ENCODE data around the gene ARHGAP22. TPM values are rescaled to one million over a fixed set of nuclear protein-coding genes. Genes with fewer than 3 reads are reported as not detected.
A peak's percentile ranks its signal among the peaks of the same experiment; 100 is the strongest.

ARHGAP22 gene
- total RNA-seq, 1 donor from 2014 or later, result 1.1 TPM

DNA sequence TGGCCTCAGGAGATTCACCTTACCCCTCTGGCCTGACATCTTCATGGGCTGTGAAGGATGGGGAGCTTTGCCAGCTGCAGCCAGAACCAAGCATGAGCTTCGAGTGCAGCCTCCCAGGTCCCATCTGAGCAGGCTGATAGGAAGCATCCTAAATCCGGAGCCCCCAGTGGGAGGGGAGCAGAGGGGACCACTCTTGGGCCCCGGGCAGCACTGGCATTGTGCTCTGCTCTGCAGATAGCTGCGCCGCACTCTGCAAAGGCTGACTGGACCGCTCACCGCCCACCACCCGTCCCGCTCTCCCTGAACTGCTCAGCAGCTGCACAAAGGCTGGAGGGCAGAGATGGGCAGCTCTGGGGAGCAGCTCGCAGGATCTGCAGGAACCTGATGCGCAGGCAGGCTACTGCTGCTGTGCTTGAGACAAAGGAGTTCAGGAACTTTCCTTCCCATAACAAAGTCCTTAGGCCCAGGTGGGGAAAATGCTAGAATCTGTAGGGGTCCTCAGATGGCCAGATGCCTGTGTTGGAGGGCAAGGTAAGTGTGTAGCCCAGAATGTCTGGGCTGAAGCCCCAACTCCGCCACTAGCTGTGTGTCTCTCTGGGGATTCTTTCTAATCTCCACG is 51.8 kb downstream of the ARHGAP22 start:
- DNase-seq, result no peak

DNA sequence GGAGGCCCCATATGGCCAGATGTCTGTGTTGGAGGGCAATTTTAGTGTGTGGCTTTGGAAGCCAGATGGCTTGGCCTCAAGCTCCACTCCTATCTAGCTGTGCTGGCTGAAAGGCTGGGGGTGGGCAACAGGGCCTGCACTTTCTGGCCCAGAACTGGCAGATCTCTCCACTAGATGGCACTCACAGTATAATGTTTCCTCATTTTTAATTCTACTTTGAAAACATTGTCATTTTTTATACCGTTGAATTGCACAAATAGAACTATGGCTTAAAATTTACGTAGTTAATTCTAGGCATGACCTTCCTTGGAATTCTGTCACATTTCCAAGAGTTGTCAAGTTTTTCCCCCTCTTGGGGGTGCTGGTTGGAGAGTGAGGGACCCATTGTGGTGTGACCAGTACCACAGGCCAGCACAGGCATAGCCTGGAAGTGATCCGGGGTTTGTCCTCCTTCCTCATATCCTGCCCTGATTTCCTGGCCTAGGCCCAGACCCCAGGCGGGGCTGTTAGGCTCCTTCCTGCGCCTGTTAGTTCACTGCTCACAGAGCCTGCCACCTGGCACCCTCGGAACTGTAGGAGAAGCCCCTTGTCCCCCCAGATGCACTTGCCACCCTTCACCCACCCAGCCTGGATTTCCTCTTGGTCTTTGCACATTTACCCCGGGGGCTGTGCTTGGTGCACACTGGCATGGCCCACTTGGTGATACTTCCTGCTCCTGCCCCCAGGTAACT is 52.8 kb downstream of the ARHGAP22 start:
- peak; percentile 25 for DNase-seq

DNA sequence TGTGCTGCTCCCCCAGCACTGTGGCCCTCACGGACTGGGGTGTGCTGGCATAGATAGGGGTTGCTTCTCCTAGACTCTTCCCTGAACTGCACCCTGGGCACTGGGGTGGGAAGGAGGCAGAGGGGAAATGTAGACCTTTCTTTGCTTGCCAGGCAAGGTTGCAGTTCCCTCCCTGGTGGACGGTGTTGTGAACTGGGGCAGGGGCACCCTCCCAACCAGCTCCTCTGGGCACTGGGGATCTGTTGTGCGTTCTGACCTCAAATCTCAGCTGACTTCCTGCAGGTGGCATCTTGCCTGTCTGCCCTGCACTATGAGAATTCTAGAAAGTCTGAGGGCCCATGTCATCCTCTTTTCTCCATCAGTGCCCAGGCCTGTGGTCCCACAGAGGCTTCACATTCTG is 53.9 kb downstream of the ARHGAP22 start:
- DNase-seq, result no peak

DNA sequence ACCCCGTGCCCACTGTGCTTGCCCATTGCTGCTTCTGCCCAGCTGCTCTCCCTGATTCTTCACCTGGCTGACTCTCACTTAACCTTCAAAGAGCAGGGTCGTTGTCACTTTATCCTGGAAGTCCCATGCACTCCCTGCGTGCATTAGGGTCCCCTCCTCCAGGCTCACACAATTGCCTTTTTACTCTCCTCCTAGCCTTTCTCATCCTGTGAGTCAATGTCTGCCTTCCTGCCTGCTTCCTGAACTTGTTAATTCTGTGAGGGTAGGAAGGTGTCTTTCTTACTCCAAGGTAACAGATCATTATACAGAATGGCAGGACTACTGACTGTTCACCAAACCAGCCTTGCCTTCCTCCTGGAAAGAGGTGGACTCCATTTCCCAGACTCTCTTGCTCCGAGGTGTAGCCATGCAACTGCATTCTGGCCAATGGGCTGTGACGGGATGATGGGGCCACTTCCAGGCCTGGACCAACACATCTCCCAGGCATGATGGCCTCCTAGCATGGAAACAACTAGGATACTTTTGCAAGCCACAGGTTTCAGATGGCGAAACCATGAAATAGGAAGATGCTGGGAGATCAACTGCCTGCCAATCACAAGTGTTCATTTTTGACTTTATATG is 54.7 kb downstream of the ARHGAP22 start:
- DNase-seq, result no peak

DNA sequence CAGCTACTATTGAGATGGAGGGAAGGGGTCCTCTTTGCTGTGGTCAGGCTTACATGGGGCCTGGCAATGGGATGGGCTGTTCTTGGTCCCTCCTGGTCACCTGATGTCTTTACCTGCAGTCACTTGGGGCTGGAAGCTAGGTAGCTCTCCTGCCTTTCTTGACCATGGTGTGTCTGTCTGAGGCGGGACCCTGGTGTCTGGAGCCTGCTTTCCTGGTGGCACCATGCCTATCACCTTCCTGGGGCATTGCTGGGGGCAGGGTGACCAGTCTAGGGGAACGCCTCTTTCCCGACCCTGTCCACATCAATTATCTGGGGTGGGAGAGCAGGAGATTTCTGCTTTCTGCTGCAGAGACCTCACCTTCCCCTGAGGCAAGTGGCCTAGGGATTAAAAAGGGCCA is 55.6 kb downstream of the ARHGAP22 start:
- no peak for DNase-seq

DNA sequence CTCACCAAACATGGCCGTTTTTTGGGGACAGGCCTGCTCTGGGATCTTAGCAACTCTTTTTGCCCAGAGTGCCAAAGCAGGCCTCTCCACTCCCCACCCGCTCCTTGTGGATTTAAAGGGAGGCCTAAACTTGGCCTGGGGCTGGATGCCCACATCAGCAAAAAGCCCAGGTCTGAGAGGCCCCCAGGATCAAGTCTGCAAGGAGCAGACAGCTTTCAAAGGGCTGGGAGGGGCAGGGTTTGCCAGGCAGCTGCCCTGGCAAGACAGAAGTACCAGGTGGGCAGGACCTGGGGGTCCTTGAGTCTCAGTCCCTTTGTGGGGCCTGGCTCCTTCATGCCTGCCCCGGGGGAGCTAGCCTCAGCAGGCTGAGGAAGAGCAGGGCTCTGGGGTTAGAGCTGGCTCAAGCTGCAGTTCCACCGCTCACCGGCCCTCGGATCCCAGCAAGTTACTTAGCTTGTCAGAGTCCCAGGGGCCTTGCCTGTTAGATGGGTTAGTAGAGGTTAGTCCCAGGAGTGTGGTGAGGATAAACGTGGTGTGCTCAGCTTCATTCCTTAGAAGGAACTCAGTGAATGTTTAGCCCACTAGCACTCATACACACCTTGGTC is 56.2 kb downstream of the ARHGAP22 start:
- DNase-seq, result no peak

DNA sequence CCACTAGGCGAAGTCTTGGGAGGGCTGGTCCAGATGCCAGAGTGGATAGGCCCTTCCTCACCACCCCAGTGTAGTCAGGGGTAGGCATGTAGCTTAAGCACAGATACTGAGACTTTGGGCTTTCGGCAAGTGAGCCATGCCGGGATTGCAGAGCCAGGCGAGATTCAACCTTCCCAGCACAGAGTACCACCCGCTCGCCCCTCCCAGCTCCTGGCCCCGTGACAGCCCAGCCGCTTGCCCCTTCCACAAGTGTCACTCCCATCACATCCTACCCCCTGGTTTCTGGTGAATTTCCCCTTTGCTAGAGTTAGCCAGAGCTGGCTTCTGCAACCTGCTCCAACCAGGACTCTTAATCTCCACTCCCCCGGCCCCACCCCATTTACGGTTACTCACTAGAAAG is 56.9 kb downstream of the ARHGAP22 start:
- DNase-seq, result no peak

DNA sequence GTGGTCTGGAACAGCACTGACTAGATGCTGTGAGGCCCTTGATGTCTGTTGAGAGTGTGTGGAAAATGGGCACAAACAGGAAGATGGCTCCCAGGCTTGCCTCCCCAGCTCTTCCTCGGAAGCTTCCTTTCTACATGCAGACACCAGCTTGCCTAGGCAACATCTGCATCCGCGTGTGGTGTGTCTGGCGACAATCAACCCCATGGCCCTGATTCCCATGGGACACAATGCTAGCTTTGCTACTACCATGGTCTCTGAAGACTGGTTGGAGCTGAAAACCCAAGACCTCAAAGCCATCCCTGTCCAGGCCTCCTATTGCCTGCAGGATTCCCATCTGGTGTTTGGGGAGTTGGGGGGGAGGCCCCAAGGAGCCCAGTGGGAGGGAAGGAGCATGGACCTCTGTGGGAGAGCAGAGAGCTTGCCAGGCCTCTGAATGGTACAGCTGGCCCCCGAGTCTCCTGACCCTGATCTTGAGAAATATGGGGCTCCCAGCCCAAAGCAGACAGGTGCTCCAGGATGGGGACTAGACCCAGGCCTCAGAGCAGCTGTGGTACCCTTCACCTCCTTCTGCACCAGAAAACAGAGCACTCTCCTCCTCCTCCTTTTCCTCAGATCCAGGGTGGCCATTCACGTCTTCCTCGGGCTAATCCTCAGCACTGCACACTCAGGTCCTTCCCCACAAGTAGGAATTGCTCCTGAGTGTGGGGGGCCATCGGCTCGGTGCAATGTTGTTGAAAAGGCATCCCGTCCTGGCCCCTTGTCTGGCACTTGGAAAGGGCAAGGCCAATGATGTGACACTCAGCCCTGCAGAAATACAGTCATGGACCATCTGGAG is 57.6 kb downstream of the ARHGAP22 start:
- no peak for DNase-seq

DNA sequence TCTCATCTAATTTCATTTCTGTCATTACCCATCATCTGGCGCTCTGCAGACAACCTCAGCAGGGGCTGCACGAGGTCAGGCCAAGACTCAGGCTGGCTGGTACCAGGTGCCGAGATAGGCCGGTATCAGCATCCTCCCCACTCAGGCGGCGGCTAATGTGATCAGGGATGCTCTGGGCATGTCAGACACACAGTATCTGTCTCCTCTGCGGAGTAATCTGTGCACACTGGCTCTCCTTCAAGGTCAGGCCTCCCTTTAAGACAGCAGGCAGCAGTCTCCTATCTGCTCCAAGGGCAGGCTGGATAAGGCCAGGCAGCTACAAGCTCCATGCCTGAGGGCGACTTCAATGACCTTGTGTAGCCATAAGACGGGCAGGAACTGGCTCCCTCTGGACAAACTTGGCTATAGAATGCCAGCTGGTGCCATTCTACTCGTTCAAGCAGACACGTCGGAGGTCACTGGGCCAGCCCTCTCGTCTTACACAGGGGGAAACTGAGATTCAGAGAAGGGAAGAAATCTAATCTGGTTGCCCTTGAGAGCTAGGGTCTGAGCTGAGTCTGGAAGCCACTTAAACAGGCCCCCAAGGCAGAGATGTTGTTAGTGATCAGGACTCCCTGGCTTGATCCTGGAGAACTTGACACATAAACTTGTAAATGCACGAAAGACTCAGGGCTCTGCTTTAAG is 59.3 kb downstream of the ARHGAP22 start:
- no peak for DNase-seq

DNA sequence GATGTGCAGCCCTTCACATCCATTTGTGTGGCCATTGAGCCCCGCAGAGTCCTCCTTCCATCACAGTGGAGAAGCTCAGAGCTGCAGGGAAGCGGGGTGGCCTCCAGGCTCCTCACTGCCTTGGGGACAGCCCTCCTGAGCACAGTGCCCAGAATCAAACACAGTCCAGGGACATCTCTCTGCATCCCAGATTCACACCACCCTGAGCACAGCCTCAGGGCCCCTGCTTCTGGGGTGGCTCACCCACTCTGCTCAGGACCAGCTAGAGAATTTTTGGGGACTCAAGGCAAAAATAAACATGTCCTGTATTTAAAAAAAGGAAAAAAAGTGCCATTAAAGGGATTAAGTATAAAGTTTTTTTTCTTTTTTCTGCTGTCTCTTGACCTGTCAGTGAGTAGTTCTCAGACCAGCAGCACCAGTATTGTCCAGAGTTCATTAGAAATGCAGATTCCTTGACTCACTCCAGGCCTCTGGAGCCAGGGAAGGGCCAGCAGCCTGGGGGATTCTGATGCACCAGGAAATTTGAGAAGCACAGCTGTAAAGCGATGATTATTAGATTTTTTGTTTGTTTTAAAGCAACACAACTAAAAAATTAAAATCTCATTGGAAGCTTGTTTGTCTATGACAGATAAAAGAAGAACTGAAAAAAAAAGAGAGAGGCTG is 61.6 kb downstream of the ARHGAP22 start:
- DNase-seq, result no peak

DNA sequence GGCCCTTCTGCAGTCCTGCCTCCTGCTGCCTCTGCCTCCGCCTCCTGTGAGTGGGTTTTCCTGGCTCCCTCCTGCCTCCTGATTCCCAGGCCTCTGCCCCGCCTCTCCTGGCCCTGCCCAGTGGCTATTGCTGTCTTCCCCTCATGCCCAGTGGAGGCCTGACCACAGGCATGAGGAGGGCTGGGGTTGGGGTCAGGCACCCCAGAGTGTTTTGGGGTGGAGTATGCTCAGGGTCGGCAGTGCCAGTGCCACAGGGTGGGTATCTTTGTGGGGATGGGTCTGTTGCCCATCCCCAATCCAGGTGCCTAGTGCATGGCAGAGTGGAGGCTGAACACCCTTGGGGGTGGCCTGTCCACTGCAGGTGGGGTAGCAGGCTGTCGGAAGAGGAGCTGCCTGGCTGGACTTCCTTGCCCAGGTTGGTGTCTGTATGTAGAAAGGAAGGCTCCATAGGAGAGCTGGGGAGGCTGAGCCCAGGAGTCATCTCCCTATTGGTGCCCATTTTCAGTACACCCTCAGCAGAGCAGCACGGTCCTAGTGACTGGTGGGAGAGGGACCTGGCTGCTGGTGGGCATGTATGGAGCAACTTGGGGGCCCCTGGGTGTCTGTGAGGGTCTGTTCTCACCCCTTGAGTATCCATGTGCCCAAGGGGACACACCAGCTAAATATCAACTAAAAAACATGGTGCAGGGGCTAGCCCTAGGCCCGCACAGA is 62.2 kb downstream of the ARHGAP22 start:
- DNase-seq, result no peak

DNA sequence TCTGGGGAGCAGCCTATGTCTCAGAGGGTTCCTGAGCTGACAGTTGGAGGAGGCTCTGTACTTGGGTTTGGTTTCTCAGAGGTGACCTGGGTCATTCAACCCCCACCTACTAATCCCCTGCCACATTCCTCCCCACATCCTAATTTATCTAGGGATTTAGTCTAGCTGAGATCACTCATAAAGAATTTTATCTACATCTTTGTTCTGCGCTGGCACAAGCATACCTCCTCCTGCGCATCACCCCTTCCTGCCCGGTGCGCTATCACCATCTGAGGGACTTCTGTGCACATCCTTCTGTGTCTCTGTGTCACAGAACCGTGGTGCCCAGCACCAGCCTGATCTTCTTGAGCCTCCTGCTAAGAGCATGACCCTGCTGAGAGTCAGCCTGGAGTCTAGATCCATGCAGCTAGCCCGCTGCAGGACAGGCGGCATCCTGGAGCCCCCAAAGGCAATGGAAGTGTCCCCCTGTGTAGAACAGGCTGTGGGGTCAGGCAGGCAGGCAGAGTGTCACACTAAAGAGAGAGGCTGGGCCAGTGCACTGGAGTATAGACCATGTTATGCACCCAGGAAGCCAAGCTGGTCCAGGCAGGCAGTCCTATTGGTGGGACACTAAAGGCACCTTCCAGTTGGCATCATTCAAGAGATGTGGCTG is 63.6 kb downstream of the ARHGAP22 start:
- DNase-seq, result no peak

DNA sequence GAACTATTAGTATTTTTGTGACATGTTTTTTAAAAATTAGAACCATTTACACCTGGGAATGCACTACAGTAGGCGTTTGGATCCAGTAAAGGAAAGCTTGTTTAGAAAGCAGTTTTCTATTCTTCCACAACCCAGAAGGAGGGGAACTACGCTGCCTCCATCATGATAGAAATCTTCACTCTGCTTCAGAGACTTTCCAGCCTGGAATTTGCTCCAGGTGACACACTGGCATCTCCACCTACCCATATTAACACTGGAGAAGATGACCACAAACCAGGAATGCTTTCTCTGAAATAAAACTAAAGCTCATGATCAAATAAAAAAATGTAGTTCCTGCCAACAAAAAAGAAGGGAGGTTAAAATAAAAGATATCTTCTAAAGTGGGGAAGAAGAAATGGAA is 66.3 kb downstream of the ARHGAP22 start:
- DNase-seq, result no peak

DNA sequence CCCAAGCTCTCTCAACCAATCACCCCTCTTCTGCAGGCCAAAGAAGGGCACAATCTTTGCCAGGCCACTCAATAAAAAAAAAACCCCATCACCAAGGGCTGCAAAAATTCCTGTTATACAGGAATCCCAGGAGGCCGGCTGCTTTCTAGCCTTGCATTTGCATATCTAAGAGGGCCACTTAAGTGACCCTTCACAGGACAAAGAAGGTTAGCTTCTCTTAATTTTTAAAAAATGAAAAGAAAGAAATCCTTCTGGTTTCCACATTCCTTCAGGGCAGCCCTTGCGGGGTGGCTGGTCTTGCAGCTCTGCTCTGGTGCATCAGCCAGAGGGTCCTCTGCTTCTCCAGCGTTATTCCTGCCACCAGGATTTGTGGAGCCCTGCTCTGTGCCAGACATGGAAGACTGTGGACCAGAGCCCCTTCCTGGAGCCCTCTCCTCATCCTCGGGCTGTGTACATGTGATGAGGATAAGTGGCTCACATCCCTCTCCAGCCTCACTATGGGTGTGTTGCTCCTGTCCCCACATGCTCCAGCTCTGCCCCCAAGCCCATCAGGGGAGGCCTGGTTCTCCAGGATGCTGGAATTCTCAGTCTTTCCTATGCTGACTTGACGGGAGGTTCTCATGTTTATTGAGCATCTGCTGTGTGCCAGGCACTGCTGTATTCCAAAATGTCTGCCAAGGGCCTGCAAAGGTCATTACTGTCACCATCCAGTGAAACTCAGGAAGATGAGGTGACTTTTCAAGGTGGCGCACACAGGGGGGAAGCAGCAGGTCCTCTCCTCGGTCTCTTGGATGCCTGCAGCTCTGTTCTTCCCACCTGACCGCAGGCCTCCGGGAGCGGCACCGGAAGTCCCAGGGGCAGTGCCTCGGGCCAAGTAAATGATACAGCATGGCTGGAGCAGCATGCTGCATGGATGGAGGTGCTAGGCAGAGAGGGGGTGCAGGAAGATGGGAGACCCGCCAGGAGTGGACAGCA is 67.7 kb downstream of the ARHGAP22 start:
- no peak for DNase-seq

DNA sequence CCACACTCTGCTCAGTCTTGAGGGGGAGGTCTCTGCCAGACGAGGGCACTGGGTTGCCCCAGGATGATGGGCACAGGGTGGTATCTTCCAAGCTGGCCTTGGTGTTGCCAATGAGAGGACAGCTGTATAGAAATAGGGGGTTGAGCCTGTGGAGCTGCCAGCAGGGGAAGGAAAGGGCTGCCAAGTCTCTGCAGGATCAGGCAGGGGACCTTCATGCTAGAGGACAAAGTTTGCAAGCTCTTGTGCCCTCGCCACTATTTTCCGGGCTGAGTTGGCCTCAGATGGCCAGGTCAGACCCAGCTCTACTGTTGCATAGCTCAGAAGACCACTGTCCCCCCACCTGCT is 68.7 kb downstream of the ARHGAP22 start:
- DNase-seq, result no peak

DNA sequence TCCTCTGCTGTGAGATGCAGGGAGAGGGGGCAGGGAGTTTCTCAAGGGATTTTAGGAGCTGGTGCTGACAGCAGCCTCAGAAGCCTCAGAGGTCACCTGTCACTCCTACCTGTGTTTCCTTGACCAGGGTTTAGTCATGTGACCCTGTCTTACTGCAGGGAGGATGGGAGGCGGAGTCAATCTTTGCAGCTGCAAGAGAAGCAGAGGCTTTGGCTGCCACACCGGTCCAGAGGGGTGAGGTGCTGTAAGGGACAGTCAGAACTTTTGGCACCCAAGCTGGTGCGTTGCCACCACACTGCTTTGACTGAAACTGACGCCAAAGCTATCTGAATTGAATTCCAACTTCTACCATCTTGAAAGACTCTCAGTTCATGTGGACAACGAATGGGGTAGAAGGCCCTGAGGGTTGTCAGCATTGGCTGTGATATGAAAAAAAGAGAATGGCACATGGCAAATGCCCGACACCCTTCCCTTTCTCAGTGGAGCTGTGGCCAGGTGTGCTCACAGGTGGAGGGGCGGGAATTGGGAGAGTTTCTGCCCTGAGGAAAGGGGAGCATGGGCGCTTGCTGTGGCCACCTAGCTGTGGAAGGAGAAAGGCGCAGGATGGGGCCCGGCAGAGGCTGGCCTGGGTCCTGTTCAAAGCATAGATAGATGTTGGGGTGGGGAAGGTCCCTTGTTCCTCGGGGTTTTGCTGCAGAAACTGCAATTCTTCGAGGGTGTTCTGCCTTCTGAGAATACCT is 69.3 kb downstream of the ARHGAP22 start:
- no peak for DNase-seq

DNA sequence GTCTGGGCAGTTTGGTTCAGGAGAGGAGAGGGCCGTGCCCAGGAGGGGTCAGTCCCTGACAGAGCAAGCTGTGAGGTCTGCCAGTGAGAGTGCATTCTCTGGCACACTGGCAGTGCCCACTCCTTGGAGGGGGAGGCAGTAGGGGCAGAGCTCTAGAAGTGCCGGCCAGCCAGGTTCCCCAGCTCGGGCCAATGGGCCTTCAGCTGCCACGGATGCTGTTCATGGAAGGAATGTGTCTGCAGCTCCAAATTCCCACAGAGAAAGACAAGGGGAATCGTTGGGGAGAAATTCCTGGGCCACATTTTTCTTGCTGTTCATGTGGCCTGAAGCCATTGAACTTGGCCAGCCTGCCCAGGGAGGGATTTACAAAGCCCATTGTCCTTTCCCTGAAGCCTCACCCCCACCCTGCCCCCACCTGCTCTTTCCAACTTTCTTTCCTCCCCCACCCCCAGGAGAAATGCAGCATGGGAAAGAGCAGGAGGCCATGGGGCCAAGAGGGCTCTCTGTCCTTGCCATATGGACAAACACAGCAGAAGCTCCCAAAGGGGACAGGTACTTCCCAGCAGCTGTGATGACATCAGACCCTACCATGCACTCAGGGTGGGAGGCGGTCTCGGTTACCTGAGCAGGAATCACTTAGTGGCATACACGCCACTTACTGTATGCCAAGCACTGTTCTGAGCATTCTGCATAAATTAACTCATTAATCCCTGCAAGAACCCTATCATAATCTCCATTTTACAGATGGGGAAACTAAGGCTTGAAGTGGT is 70.7 kb downstream of the ARHGAP22 start:
- no peak for DNase-seq

Measured in skin of body (tissue), 2 donors.